ENCODE data around the gene KAT2B. TPM values are rescaled to one million over a fixed set of nuclear protein-coding genes. Genes with fewer than 3 reads are reported as not detected.

KAT2B gene
- total RNA-seq, 4 donors from 2014 or later: 30.8 to 57.3 (median 44.0) TPM

GRCh38 chr3:20054549-20054987 is 14.3 kb downstream of the KAT2B start:
- 41 to 69% methylated on average over 2 to 3 of the region's 4 CpGs for whole genome bisulfite sequencing, 2 donors (ENCODE audit: low coverage in 1 of 2)
- Histone ChIP-seq H3K9me3 (no peaks in the 10 kb centered on the region), H3K4me1 (peaks cover 17 to 52% (median 30%) of the 10 kb centered on the region in 3 donors), H3K36me3 (no peaks in the 10 kb centered on the region), H3K4me3 (no peak overlapping the region), H3K27ac (peak overlapping the region in 3 of 4 donors; percentile 7 to 51 (median 48)), H3K27me3 (no peaks in the 10 kb centered on the region)
- ATAC-seq: peak; percentile 73
- TF ChIP-seq POLR2AphosphoS5 (IDR thresholded peaks at IDR 0.05) (peak; percentile 89), EP300 (IDR thresholded peaks at IDR 0.05) (no peak)

- Histone ChIP-seq H3K4me1 (peaks cover 17 to 48% (median 30%) of the 10 kb centered on the region in 3 donors), H3K36me3 (no peaks in the 10 kb centered on the region), H3K9me3 (no peaks in the 10 kb centered on the region), H3K27ac (peak overlapping the region in 3 of 4 donors; percentile 7 to 51 (median 48)), H3K27me3 (no peaks in the 10 kb centered on the region), H3K4me3 (no peak overlapping the region)
- TF ChIP-seq CTCF (IDR thresholded peaks at IDR 0.05) (no peak), EP300 (IDR thresholded peaks at IDR 0.05) (no peak), POLR2AphosphoS5 (IDR thresholded peaks at IDR 0.05) (no peak), POLR2A (IDR thresholded peaks at IDR 0.05) (no peak)
- 36 to 57% methylated on average over 6 to 10 of the region's 10 CpGs for WGBS, 2 donors (ENCODE audit: low coverage in 1 of 2)
- ATAC-seq: no peak
Observed at GRCh38 chr3:20055020-20055775, 15.0 kb downstream of the KAT2B start.

- Histone ChIP-seq H3K9me3 (no peaks in the 10 kb centered on the region), H3K4me1 (peaks cover 17 to 52% (median 30%) of the 10 kb centered on the region in 3 donors), H3K4me3 (no peak overlapping the region), H3K27me3 (no peaks in the 10 kb centered on the region), H3K36me3 (no peaks in the 10 kb centered on the region), H3K27ac (peak overlapping the region in 3 of 4 donors; percentile 7 to 51 (median 48))
- TF ChIP-seq POLR2AphosphoS5 (IDR thresholded peaks at IDR 0.05) (peak; percentile 16), EP300 (IDR thresholded peaks at IDR 0.05) (no peak)
- ATAC-seq: no peak
- 67 to 74% methylated on average over 3 of the region's 3 CpGs for WGBS, 2 donors (ENCODE audit: low coverage in 1 of 2)
Observed at GRCh38 chr3:20055842-20056241, 15.6 kb downstream of the KAT2B start.

GRCh38 chr3:20056725-20057611 is 16.7 kb downstream of the KAT2B start:
- H3K36me3 ChIP-seq: no peaks in the 10 kb centered on the region
- H3K4me3 ChIP-seq: no peak overlapping the region
- no peaks in the 10 kb centered on the region for H3K27me3 ChIP-seq
- TF ChIP-seq POLR2A (IDR thresholded peaks at IDR 0.05) (no peak), POLR2AphosphoS5 (IDR thresholded peaks at IDR 0.05) (peak; percentile 14), CTCF (IDR thresholded peaks at IDR 0.05) (no peak), EP300 (IDR thresholded peaks at IDR 0.05) (no peak)
- peaks cover 17 to 59% (median 30%) of the 10 kb centered on the region in 3 donors for H3K4me1 ChIP-seq
- ATAC-seq: peak; percentile 35
- H3K9me3 ChIP-seq: no peaks in the 10 kb centered on the region
- WGBS, 2 donors (ENCODE audit: low coverage in 1 of 2): 4 to 15% methylated on average over 4 to 5 of the region's 5 CpGs
- H3K27ac ChIP-seq: peak overlapping the region in 3 of 4 donors; percentile 56 to 73 (median 67)

- no peaks in the 10 kb centered on the region for H3K27me3 ChIP-seq
- H3K9me3 ChIP-seq: no peaks in the 10 kb centered on the region
- WGBS, 2 donors (ENCODE audit: low coverage in 1 of 2): 38% methylated on average over 2 of the region's 2 CpGs; no CpG with 5 or more reads in 1 of the 2 donors
- ATAC-seq: peak; percentile 1
- no peaks in the 10 kb centered on the region for H3K36me3 ChIP-seq
- peak overlapping the region in 3 of 4 donors; percentile 56 to 73 (median 67) for H3K27ac ChIP-seq
- H3K4me3 ChIP-seq: no peak overlapping the region
- peaks cover 17 to 62% (median 30%) of the 10 kb centered on the region in 3 donors for H3K4me1 ChIP-seq
- no peak for TF ChIP-seq EP300 (IDR thresholded peaks at IDR 0.05)
- no peak for TF ChIP-seq POLR2A (IDR thresholded peaks at IDR 0.05)
- no peak for TF ChIP-seq CTCF (IDR thresholded peaks at IDR 0.05)
- TF ChIP-seq POLR2AphosphoS5 (IDR thresholded peaks at IDR 0.05): no peak
Observed at GRCh38 chr3:20057612-20058180, 17.4 kb downstream of the KAT2B start.

Data from gastroesophageal sphincter (tissue), 4 donors.